Hematopoietic multipotent progenitor cell treated with erythropoietin and hydrocortisone succinate and interleukin-3 and kit ligand, for 15 days (in vitro differentiated cells): ENCODE results near the gene SUGCT.

Source experiments
- DNase-seq: peaks from one replicate; pipeline ENCODE4 v3.0.0-alpha.2; 2015; ENCODE audit warnings: low spot score

SUGCT gene

GRCh38 chr7:40721342-40721949 lies 586.6 kb downstream of the SUGCT start:
- no peak for DNase-seq

- no peak for DNase-seq
Measured at GRCh38 chr7:40722242-40722641, 587.4 kb downstream of the SUGCT start.

GRCh38 chr7:40723829-40724228 lies 589.0 kb downstream of the SUGCT start:
- DNase-seq = no peak

GRCh38 chr7:40726559-40726958 lies 591.8 kb downstream of the SUGCT start:
- no peak for DNase-seq

GRCh38 chr7:40733114-40733513 lies 598.3 kb downstream of the SUGCT start:
- DNase-seq = no peak

GRCh38 chr7:40733578-40733977 lies 598.8 kb downstream of the SUGCT start:
- DNase-seq = no peak

GRCh38 chr7:40739257-40739656 lies 604.5 kb downstream of the SUGCT start:
- DNase-seq = no peak

GRCh38 chr7:40742270-40742669 lies 607.5 kb downstream of the SUGCT start:
- DNase-seq = no peak

- no peak for DNase-seq
Measured at GRCh38 chr7:40746841-40747556, 612.2 kb downstream of the SUGCT start.

GRCh38 chr7:40747856-40748255 lies 613.1 kb downstream of the SUGCT start:
- no peak for DNase-seq

- no peak for DNase-seq
Measured at GRCh38 chr7:40749877-40750276, 615.1 kb downstream of the SUGCT start.

- DNase-seq = no peak
Measured at GRCh38 chr7:40753455-40753854, 618.6 kb downstream of the SUGCT start.

- DNase-seq = no peak
Measured at GRCh38 chr7:40755438-40755837, 620.6 kb downstream of the SUGCT start.

GRCh38 chr7:40757109-40757508 lies 622.3 kb downstream of the SUGCT start:
- DNase-seq = no peak

GRCh38 chr7:40758590-40758989 lies 623.8 kb downstream of the SUGCT start:
- no peak for DNase-seq

- DNase-seq = no peak
Measured at GRCh38 chr7:40760293-40760964, 625.6 kb downstream of the SUGCT start.

- DNase-seq = no peak
Measured at GRCh38 chr7:40760987-40761386, 626.2 kb downstream of the SUGCT start.

- DNase-seq = no peak
Measured at GRCh38 chr7:40761762-40762560, 627.2 kb downstream of the SUGCT start.

- DNase-seq = no peak
Measured at GRCh38 chr7:40763319-40764287, 628.8 kb downstream of the SUGCT start.

GRCh38 chr7:40765639-40766038 lies 630.8 kb downstream of the SUGCT start:
- no peak for DNase-seq

- DNase-seq = no peak
Measured at GRCh38 chr7:40772096-40772495, 637.3 kb downstream of the SUGCT start.
